Breast epithelium (tissue), 3 donors: ENCODE measurements around the gene MS4A2.

Experiments
- CTCF ChIP-seq, 3 donors: fragments of 450-650 bp; IDR thresholded peaks; one replicate each; pipeline ENCODE4 v1.5.1; 2016 to 2017; ENCODE audit warnings: antibody characterized with exemption in 3 of 3, mild to moderate bottlenecking in 3 of 3, moderate library complexity in 3 of 3
- POLR2A ChIP-seq: fragments of 450-650 bp; IDR thresholded peaks from one replicate; pipeline ENCODE4 v1.6.1; 2016; ENCODE audit warnings: antibody characterized with exemption, mild to moderate bottlenecking, moderate library complexity
- POLR2AphosphoS5 ChIP-seq, 3 donors: sonication (generic); formaldehyde crosslinking; IDR thresholded peaks; one replicate each; pipeline ENCODE4 v1.6.1; 2017; ENCODE audit warnings: antibody characterized with exemption in 3 of 3

GRCh38 chr11:60077981-60078380 lies 10.5 kb upstream of the MS4A2 start:
- TF ChIP-seq CTCF (IDR thresholded peaks at IDR 0.05) (no peak), POLR2A (no peak), POLR2AphosphoS5 (IDR thresholded peaks at IDR 0.05) (no peak)
